Lower leg skin (tissue), 3 donors: Measurements from ENCODE around the gene HLA-B.

Source experiments
- CTCF ChIP-seq, 3 donors: fragments of 450-650 bp; IDR thresholded peaks; one replicate each; pipeline ENCODE4 v1.5.1; 2016; ENCODE audit warnings: antibody characterized with exemption in 3 of 3, mild to moderate bottlenecking in 3 of 3, moderate library complexity in 2 of 3
- POLR2A ChIP-seq, 2 donors: fragments of 450-650 bp; IDR thresholded peaks; one replicate each; pipeline ENCODE4 v1.6.1; 2016 to 2017; ENCODE audit warnings: antibody characterized with exemption in 2 of 2, mild to moderate bottlenecking in 1 of 2, moderate library complexity in 1 of 2

- peak in 1 of 3 donors; percentile 97 for TF ChIP-seq CTCF (IDR thresholded peaks at IDR 0.05)
- TF ChIP-seq POLR2A (IDR thresholded peaks at IDR 0.05), result no peak
Observed at GRCh38 chr6:31366693-31367470, 9.9 kb upstream of the HLA-B start.
